ENCODE data around the gene PALM. TPM values are rescaled to one million over a fixed set of nuclear protein-coding genes. Genes with fewer than 3 reads are reported as not detected.

Gene PALM
- total RNA-seq, 2 donors from 2014 or later: 32.9 to 40.8 TPM

DNA sequence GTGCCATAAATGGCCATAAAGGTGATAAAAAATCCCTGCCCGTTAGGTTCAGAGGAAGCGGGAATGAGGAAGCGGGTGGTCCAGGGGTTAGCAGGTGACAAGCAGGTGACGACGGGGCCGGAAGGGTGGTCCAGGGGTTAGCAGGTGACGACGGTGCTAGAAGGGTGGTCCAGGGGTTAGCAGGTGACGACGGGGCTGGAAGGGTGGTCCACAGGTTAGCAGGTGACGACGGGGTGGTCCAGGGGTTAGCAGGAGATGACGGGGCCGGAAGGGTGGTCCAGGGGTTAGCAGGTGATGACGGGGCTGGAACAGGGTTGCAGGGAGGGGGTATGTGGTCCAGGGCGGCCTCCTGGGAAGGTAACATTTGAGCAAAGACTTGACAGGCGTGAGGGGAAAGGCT is 19.7 kb upstream of the PALM start:
- Mint-ChIP-seq H3K4me1 (no peaks in the 10 kb centered on the region), H3K36me3 (ENCODE audit: low read depth) (no peaks in the 10 kb centered on the region), H3K4me3 (no peak overlapping the region), H3K27me3 (ENCODE audit: insufficient read depth) (peaks cover 4% of the 10 kb centered on the region), H3K9me3 (no peaks in the 10 kb centered on the region), H3K27ac (no peak overlapping the region)
- Histone ChIP-seq H3K9ac (ENCODE audit: extremely low read depth, low read length, poor library complexity, severe bottlenecking) (no peak overlapping the region), H3K27me3 (ENCODE audit: control insufficient read depth, insufficient read depth, low read length, poor library complexity, severe bottlenecking) (no peaks in the 10 kb centered on the region), H3K4me3 (ENCODE audit: low read length) (no peak overlapping the region), H3K4me1 (ENCODE audit: control insufficient read depth, insufficient read depth, low read length) (no peaks in the 10 kb centered on the region), H3K9me3 (ENCODE audit: control insufficient read depth, low read length) (no peaks in the 10 kb centered on the region), H3K36me3 (ENCODE audit: control insufficient read depth, insufficient read depth, low read length) (no peaks in the 10 kb centered on the region), H3K27ac (ENCODE audit: low read depth, low read length) (no peak overlapping the region)
- TF ChIP-seq, protein P1, sequence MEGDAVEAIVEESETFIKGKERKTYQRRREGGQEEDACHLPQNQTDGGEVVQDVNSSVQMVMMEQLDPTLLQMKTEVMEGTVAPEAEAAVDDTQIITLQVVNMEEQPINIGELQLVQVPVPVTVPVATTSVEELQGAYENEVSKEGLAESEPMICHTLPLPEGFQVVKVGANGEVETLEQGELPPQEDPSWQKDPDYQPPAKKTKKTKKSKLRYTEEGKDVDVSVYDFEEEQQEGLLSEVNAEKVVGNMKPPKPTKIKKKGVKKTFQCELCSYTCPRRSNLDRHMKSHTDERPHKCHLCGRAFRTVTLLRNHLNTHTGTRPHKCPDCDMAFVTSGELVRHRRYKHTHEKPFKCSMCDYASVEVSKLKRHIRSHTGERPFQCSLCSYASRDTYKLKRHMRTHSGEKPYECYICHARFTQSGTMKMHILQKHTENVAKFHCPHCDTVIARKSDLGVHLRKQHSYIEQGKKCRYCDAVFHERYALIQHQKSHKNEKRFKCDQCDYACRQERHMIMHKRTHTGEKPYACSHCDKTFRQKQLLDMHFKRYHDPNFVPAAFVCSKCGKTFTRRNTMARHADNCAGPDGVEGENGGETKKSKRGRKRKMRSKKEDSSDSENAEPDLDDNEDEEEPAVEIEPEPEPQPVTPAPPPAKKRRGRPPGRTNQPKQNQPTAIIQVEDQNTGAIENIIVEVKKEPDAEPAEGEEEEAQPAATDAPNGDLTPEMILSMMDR (conservative IDR thresholded peaks at IDR 0.05): no peak
- WGBS, 2 experiments (ENCODE audit: insufficient coverage in 1 of 2, insufficient read length in 1 of 2): 92 to 97% methylated on average over 15 to 17 of the region's 17 CpGs
- no peak for DNase-seq

DNA sequence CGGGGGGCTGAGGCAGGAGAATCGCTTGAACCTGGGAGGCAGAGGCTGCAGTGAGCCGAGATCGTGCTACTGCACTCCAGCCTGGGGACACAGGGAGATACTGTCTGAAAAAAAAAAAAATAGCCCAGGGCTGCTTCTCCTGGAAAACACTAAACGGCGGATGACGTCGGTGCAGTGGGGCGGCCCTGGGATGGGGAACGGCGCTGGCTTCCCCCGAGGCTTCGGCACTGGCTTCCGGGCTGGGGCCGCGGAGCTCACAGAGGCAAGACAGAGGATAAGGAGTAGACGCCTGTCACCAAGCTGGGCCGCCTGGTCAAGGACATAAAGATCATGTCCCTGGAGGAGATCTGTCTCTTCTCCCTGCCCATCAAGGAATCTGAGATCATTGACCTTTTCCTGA is 18.5 kb upstream of the PALM start:
- no peaks in the 10 kb centered on the region for H3K36me3 ChIP-seq (ENCODE audit: control insufficient read depth, insufficient read depth, low read length)
- DNase-seq: peak; percentile 43
- no peaks in the 10 kb centered on the region for H3K27me3 ChIP-seq (ENCODE audit: control insufficient read depth, insufficient read depth, low read length, poor library complexity, severe bottlenecking)
- H3K27ac ChIP-seq (ENCODE audit: low read depth, low read length): no peak overlapping the region
- H3K27me3 Mint-ChIP-seq (ENCODE audit: insufficient read depth): peaks cover 4% of the 10 kb centered on the region
- 80 to 81% methylated on average over 14 to 18 of the region's 18 CpGs for WGBS, 2 experiments (ENCODE audit: insufficient coverage in 1 of 2, insufficient read length in 1 of 2)
- H3K9me3 Mint-ChIP-seq: no peaks in the 10 kb centered on the region
- no peaks in the 10 kb centered on the region for H3K36me3 Mint-ChIP-seq (ENCODE audit: low read depth)
- no peaks in the 10 kb centered on the region for H3K4me1 Mint-ChIP-seq
- H3K9me3 ChIP-seq (ENCODE audit: control insufficient read depth, low read length): no peaks in the 10 kb centered on the region
- TF ChIP-seq, protein P1 (conservative IDR thresholded peaks at IDR 0.05): no peak
- H3K4me3 ChIP-seq (ENCODE audit: low read length): no peak overlapping the region
- no peak overlapping the region for H3K4me3 Mint-ChIP-seq
- no peak overlapping the region for H3K9ac ChIP-seq (ENCODE audit: extremely low read depth, low read length, poor library complexity, severe bottlenecking)
- H3K27ac Mint-ChIP-seq: no peak overlapping the region
- H3K4me1 ChIP-seq (ENCODE audit: control insufficient read depth, insufficient read depth, low read length): no peaks in the 10 kb centered on the region

DNA sequence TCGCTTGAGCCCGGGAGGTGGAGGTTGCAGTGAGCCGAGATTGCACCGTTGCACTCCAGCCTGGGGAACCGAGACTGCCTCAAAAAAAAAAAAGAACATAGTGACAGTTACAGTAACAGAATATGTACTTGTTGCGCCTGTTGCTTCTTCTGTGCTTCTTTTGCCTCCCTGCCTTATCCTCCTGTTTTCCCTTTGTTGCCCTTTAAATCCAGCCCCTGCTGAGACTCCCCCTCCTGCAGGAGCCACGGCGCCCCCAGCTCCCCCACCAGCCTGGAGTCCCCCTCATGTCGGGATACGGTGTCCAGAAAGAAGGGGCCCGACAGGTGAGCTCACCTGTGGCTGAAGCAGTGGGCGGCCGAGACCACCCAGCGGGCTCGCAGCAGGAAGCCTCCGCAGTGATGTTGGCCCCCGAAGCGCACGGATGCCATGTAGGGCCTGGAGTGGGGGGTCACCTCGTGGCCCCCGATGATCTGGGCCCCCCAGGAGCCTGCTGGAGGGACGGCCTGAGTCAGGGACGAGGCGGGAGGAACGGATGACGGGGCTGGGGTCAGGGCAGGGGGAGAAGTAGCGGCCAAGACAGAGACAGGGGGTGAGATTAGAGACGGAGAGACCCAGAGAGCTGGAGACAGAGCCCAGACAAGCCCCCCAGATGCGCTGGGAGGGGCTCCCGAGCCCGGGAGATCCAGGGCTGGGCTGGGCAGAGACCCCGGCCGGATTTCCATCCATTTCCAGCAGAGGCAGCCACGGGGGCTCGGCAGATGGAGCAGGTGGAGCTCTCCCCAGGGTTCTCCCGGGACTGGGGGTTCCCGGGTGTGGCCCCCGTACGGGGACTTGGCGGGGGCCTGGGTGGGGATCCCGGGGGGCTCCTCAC is 14.0 kb upstream of the PALM start:
- Mint-ChIP-seq H3K4me1 (no peaks in the 10 kb centered on the region), H3K4me3 (no peak overlapping the region)

More for the DNA sequence above, 14.0 kb upstream of the PALM start:
- no peaks in the 10 kb centered on the region for H3K9me3 ChIP-seq (ENCODE audit: control insufficient read depth, low read length)
- no peak overlapping the region for H3K27ac Mint-ChIP-seq
- no peak overlapping the region for H3K27ac ChIP-seq (ENCODE audit: low read depth, low read length)
- H3K27me3 Mint-ChIP-seq (ENCODE audit: insufficient read depth): no peaks in the 10 kb centered on the region
- DNase-seq: no peak
- no peaks in the 10 kb centered on the region for H3K36me3 Mint-ChIP-seq (ENCODE audit: low read depth)
- TF ChIP-seq, protein P1 (conservative IDR thresholded peaks at IDR 0.05): no peak
- no peaks in the 10 kb centered on the region for H3K4me1 ChIP-seq (ENCODE audit: control insufficient read depth, insufficient read depth, low read length)
- H3K9me3 Mint-ChIP-seq: no peaks in the 10 kb centered on the region
- H3K36me3 ChIP-seq (ENCODE audit: control insufficient read depth, insufficient read depth, low read length): no peaks in the 10 kb centered on the region
- 82 to 91% methylated on average over 16 to 41 of the region's 41 CpGs for whole genome bisulfite sequencing, 2 experiments (ENCODE audit: insufficient coverage in 1 of 2, insufficient read length in 1 of 2)
- H3K9ac ChIP-seq (ENCODE audit: extremely low read depth, low read length, poor library complexity, severe bottlenecking): no peak overlapping the region
- H3K27me3 ChIP-seq (ENCODE audit: control insufficient read depth, insufficient read depth, low read length, poor library complexity, severe bottlenecking): no peaks in the 10 kb centered on the region
- H3K4me3 ChIP-seq (ENCODE audit: low read length): no peak overlapping the region

All from endodermal cell (in vitro differentiated cells).